ENCODE data around the gene YIF1B.

Gene YIF1B

GRCh38 chr19:38304352-38304865, 11.3 kb downstream of the YIF1B start:
- H3K9me3 ChIP-seq (ENCODE audit: control insufficient read depth, insufficient read depth, low read length), result no peaks in the 10 kb centered on the region
- no peaks in the 10 kb centered on the region for H3K27me3 ChIP-seq (ENCODE audit: control insufficient read depth, insufficient read depth, low read length)
- H3K9ac ChIP-seq (ENCODE audit: low read depth, low read length), result peak overlapping the region; percentile 19; the same call in 1 of the 2 replicates
- H3K4me1 ChIP-seq (ENCODE audit: control insufficient read depth, insufficient read depth, low read length), result peaks cover 16% of the 10 kb centered on the region
- peak overlapping the region; percentile 57 for H3K4me3 ChIP-seq (ENCODE audit: low read depth, low read length)
- H3K27ac ChIP-seq (ENCODE audit: low read depth, low read length), result no peak overlapping the region
- peaks cover 18% of the 10 kb centered on the region for H3K36me3 ChIP-seq (ENCODE audit: control insufficient read depth, insufficient read depth, low read length)

- H3K27ac ChIP-seq (ENCODE audit: low read depth, low read length), result no peak within 1 kb of the TSS
- peak within 1 kb of the TSS; percentile 57 for H3K4me3 ChIP-seq (ENCODE audit: low read depth, low read length)
- H3K4me1 ChIP-seq (ENCODE audit: control insufficient read depth, insufficient read depth, low read length), result peaks cover 16% of the 10 kb centered on the region
- no peaks in the 10 kb centered on the region for H3K9me3 ChIP-seq (ENCODE audit: control insufficient read depth, insufficient read depth, low read length)
- H3K36me3 ChIP-seq (ENCODE audit: control insufficient read depth, insufficient read depth, low read length), result peaks cover 14% of the 10 kb centered on the region
- no peaks in the 10 kb centered on the region for H3K27me3 ChIP-seq (ENCODE audit: control insufficient read depth, insufficient read depth, low read length)
- H3K9ac ChIP-seq (ENCODE audit: low read depth, low read length), result peak within 1 kb of the TSS; percentile 19; the same call in 1 of the 2 replicates
These were observed 12.0 kb downstream of the YIF1B start, which contains the start of gene C19orf33 for GRCh38 chr19:38303517-38304351. Gene C19orf33, plus strand, starts transcription at chr19:38304251. Its CDS starts 11 bp downstream, at chr19:38304262.

GRCh38 chr19:38298821-38299680, 16.7 kb downstream of the YIF1B start:
- no peak overlapping the region for H3K4me3 ChIP-seq (ENCODE audit: low read depth, low read length)
- H3K27me3 ChIP-seq (ENCODE audit: control insufficient read depth, insufficient read depth, low read length), result no peaks in the 10 kb centered on the region
- no peak overlapping the region for H3K9ac ChIP-seq (ENCODE audit: low read depth, low read length)
- peaks cover 8% of the 10 kb centered on the region for H3K4me1 ChIP-seq (ENCODE audit: control insufficient read depth, insufficient read depth, low read length)
- no peak overlapping the region for H3K27ac ChIP-seq (ENCODE audit: low read depth, low read length)
- no peaks in the 10 kb centered on the region for H3K36me3 ChIP-seq (ENCODE audit: control insufficient read depth, insufficient read depth, low read length)
- no peaks in the 10 kb centered on the region for H3K9me3 ChIP-seq (ENCODE audit: control insufficient read depth, insufficient read depth, low read length)

- H3K9ac ChIP-seq (ENCODE audit: low read depth, low read length), result no peak overlapping the region
- H3K27ac ChIP-seq (ENCODE audit: low read depth, low read length), result no peak overlapping the region
- no peak overlapping the region for H3K4me3 ChIP-seq (ENCODE audit: low read depth, low read length)
- H3K9me3 ChIP-seq (ENCODE audit: control insufficient read depth, insufficient read depth, low read length), result no peaks in the 10 kb centered on the region
- no peaks in the 10 kb centered on the region for H3K4me1 ChIP-seq (ENCODE audit: control insufficient read depth, insufficient read depth, low read length)
- H3K36me3 ChIP-seq (ENCODE audit: control insufficient read depth, insufficient read depth, low read length), result peaks cover 38% of the 10 kb centered on the region
- no peaks in the 10 kb centered on the region for H3K27me3 ChIP-seq (ENCODE audit: control insufficient read depth, insufficient read depth, low read length)
These were observed 21.7 kb downstream of the YIF1B start for GRCh38 chr19:38294090-38294489.

- H3K9ac ChIP-seq (ENCODE audit: low read depth, low read length), result no peak overlapping the region
- H3K27ac ChIP-seq (ENCODE audit: low read depth, low read length), result no peak overlapping the region
- no peaks in the 10 kb centered on the region for H3K27me3 ChIP-seq (ENCODE audit: control insufficient read depth, insufficient read depth, low read length)
- peaks cover 46% of the 10 kb centered on the region for H3K36me3 ChIP-seq (ENCODE audit: control insufficient read depth, insufficient read depth, low read length)
- H3K9me3 ChIP-seq (ENCODE audit: control insufficient read depth, insufficient read depth, low read length), result no peaks in the 10 kb centered on the region
- no peaks in the 10 kb centered on the region for H3K4me1 ChIP-seq (ENCODE audit: control insufficient read depth, insufficient read depth, low read length)
- no peak overlapping the region for H3K4me3 ChIP-seq (ENCODE audit: low read depth, low read length)
These were observed 22.5 kb downstream of the YIF1B start for GRCh38 chr19:38293281-38293680.

GRCh38 chr19:38291855-38292254, 23.9 kb downstream of the YIF1B start:
- H3K27ac ChIP-seq (ENCODE audit: low read depth, low read length), result no peak overlapping the region
- H3K9ac ChIP-seq (ENCODE audit: low read depth, low read length), result no peak overlapping the region
- peaks cover 56% of the 10 kb centered on the region for H3K36me3 ChIP-seq (ENCODE audit: control insufficient read depth, insufficient read depth, low read length)
- H3K4me3 ChIP-seq (ENCODE audit: low read depth, low read length), result no peak overlapping the region
- H3K9me3 ChIP-seq (ENCODE audit: control insufficient read depth, insufficient read depth, low read length), result no peaks in the 10 kb centered on the region
- H3K4me1 ChIP-seq (ENCODE audit: control insufficient read depth, insufficient read depth, low read length), result no peaks in the 10 kb centered on the region
- H3K27me3 ChIP-seq (ENCODE audit: control insufficient read depth, insufficient read depth, low read length), result no peaks in the 10 kb centered on the region

GRCh38 chr19:38290631-38291147, 25.1 kb downstream of the YIF1B start:
- no peak overlapping the region for H3K9ac ChIP-seq (ENCODE audit: low read depth, low read length)
- H3K27me3 ChIP-seq (ENCODE audit: control insufficient read depth, insufficient read depth, low read length), result no peaks in the 10 kb centered on the region
- H3K4me1 ChIP-seq (ENCODE audit: control insufficient read depth, insufficient read depth, low read length), result no peaks in the 10 kb centered on the region
- peaks cover 65% of the 10 kb centered on the region for H3K36me3 ChIP-seq (ENCODE audit: control insufficient read depth, insufficient read depth, low read length)
- no peak overlapping the region for H3K27ac ChIP-seq (ENCODE audit: low read depth, low read length)
- no peaks in the 10 kb centered on the region for H3K9me3 ChIP-seq (ENCODE audit: control insufficient read depth, insufficient read depth, low read length)
- H3K4me3 ChIP-seq (ENCODE audit: low read depth, low read length), result no peak overlapping the region

- H3K27ac ChIP-seq (ENCODE audit: low read depth, low read length), result no peak overlapping the region
- H3K27me3 ChIP-seq (ENCODE audit: control insufficient read depth, insufficient read depth, low read length), result no peaks in the 10 kb centered on the region
- H3K9ac ChIP-seq (ENCODE audit: low read depth, low read length), result no peak overlapping the region
- H3K9me3 ChIP-seq (ENCODE audit: control insufficient read depth, insufficient read depth, low read length), result no peaks in the 10 kb centered on the region
- H3K4me3 ChIP-seq (ENCODE audit: low read depth, low read length), result no peak overlapping the region
- peaks cover 72% of the 10 kb centered on the region for H3K36me3 ChIP-seq (ENCODE audit: control insufficient read depth, insufficient read depth, low read length)
- H3K4me1 ChIP-seq (ENCODE audit: control insufficient read depth, insufficient read depth, low read length), result no peaks in the 10 kb centered on the region
These were observed 25.8 kb downstream of the YIF1B start for GRCh38 chr19:38289955-38290354.

GRCh38 chr19:38288123-38288855, 27.5 kb downstream of the YIF1B start:
- H3K4me1 ChIP-seq (ENCODE audit: control insufficient read depth, insufficient read depth, low read length), result no peaks in the 10 kb centered on the region
- no peaks in the 10 kb centered on the region for H3K27me3 ChIP-seq (ENCODE audit: control insufficient read depth, insufficient read depth, low read length)
- no peak overlapping the region for H3K27ac ChIP-seq (ENCODE audit: low read depth, low read length)
- H3K9ac ChIP-seq (ENCODE audit: low read depth, low read length), result no peak overlapping the region
- H3K36me3 ChIP-seq (ENCODE audit: control insufficient read depth, insufficient read depth, low read length), result peaks cover 81% of the 10 kb centered on the region
- H3K9me3 ChIP-seq (ENCODE audit: control insufficient read depth, insufficient read depth, low read length), result no peaks in the 10 kb centered on the region
- no peak overlapping the region for H3K4me3 ChIP-seq (ENCODE audit: low read depth, low read length)

GRCh38 chr19:38287604-38288003, 28.1 kb downstream of the YIF1B start:
- peaks cover 77% of the 10 kb centered on the region for H3K36me3 ChIP-seq (ENCODE audit: control insufficient read depth, insufficient read depth, low read length)
- H3K27me3 ChIP-seq (ENCODE audit: control insufficient read depth, insufficient read depth, low read length), result no peaks in the 10 kb centered on the region
- H3K27ac ChIP-seq (ENCODE audit: low read depth, low read length), result no peak overlapping the region
- H3K4me1 ChIP-seq (ENCODE audit: control insufficient read depth, insufficient read depth, low read length), result no peaks in the 10 kb centered on the region
- H3K9me3 ChIP-seq (ENCODE audit: control insufficient read depth, insufficient read depth, low read length), result no peaks in the 10 kb centered on the region
- no peak overlapping the region for H3K4me3 ChIP-seq (ENCODE audit: low read depth, low read length)
- no peak overlapping the region for H3K9ac ChIP-seq (ENCODE audit: low read depth, low read length)

Data from HUES48 (cell line).